Muscle layer of duodenum (tissue), 2 donors: ENCODE data around the gene DPYSL4.

Source experiments
- H3K27ac ChIP-seq: one replicate; pipeline ENCODE4 v1.7.0; 2013; ENCODE audit warnings: mild to moderate bottlenecking, low read length
- H3K27me3 ChIP-seq: one replicate; pipeline ENCODE4 v1.7.0; 2013; ENCODE audit warnings: low read depth, mild to moderate bottlenecking, control low read depth, low read length
- H3K36me3 ChIP-seq, 2 donors: one replicate each; pipeline ENCODE4 v1.7.0; 2013; ENCODE audit warnings: low read length in 2 of 2, control low read depth in 1 of 2, mild to moderate bottlenecking in 1 of 2; ENCODE audit not compliant: insufficient read depth in 2 of 2, control insufficient read depth in 1 of 2
- H3K4me1 ChIP-seq, 2 donors: one replicate each; pipeline ENCODE4 v1.7.0; 2013; ENCODE audit warnings: low read length in 2 of 2, mild to moderate bottlenecking in 2 of 2, control low read depth in 1 of 2, moderate library complexity in 1 of 2; ENCODE audit not compliant: insufficient read depth in 2 of 2, control insufficient read depth in 1 of 2
- H3K4me3 ChIP-seq, 2 donors: one replicate each; pipeline ENCODE4 v1.7.0; 2013; ENCODE audit warnings: low read length in 2 of 2, low read depth in 1 of 2, mild to moderate bottlenecking in 1 of 2
- H3K9me3 ChIP-seq, 2 donors: one replicate each; pipeline ENCODE4 v1.7.0; 2013; ENCODE audit warnings: low read length in 2 of 2, control low read depth in 1 of 2, mild to moderate bottlenecking in 1 of 2; ENCODE audit not compliant: control insufficient read depth in 1 of 2
- donor health status: healthy.

DPYSL4 gene

DNA sequence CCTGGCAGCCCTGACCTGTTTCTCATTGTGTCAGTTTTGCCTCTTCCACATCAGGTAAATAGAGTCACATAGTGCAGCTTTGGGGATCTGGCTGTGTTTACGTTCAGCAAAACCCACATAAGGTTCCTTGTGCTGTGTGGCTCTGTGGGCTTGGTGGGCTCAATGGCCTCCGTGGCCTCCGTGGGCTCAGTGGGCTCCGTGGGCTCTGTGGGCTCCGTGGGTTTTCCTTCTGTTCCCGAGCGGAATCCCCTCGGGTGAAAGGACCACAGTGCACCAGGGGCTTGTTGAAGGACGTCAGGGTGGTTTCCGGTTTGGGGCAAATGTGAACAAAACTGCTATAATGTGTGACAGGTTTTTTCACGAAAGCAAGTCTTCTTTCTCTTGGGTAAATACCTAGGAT lies 12.5 kb upstream of the DPYSL4 start:
- H3K9me3 ChIP-seq: no peaks in the 10 kb centered on the region
- H3K27me3 ChIP-seq: peaks cover 7% of the 10 kb centered on the region
- no peak overlapping the region for H3K4me3 ChIP-seq
- peaks cover 0 to 7% of the 10 kb centered on the region in 2 donors for H3K36me3 ChIP-seq
- no peak overlapping the region for H3K27ac ChIP-seq
- peaks cover 0 to 5% of the 10 kb centered on the region in 2 donors for H3K4me1 ChIP-seq

DNA sequence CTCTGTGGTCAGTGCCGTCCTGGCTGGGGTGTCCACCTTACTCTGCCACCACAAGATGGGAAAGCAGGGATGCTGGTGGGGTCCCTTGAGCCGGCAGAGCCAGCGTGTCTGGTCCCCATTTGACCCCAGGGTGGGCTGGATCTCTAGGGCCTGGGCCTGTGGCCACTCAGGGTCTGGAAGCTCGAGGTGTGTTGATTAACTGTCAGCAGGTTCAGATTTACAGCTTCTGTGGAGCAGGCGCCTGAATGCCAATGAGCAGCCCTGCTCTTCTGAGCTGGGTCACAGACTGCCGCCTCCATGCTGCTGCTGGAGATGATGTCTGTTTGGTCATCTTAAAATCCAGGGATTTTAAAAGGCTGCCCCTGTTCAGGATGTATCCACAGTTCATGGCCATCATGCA lies 11.3 kb upstream of the DPYSL4 start:
- Histone ChIP-seq H3K27me3 (peaks cover 7% of the 10 kb centered on the region), H3K4me3 (no peak overlapping the region), H3K36me3 (peaks cover 0 to 4% of the 10 kb centered on the region in 2 donors), H3K9me3 (no peaks in the 10 kb centered on the region), H3K27ac (no peak overlapping the region), H3K4me1 (peaks cover 0 to 5% of the 10 kb centered on the region in 2 donors)

DNA sequence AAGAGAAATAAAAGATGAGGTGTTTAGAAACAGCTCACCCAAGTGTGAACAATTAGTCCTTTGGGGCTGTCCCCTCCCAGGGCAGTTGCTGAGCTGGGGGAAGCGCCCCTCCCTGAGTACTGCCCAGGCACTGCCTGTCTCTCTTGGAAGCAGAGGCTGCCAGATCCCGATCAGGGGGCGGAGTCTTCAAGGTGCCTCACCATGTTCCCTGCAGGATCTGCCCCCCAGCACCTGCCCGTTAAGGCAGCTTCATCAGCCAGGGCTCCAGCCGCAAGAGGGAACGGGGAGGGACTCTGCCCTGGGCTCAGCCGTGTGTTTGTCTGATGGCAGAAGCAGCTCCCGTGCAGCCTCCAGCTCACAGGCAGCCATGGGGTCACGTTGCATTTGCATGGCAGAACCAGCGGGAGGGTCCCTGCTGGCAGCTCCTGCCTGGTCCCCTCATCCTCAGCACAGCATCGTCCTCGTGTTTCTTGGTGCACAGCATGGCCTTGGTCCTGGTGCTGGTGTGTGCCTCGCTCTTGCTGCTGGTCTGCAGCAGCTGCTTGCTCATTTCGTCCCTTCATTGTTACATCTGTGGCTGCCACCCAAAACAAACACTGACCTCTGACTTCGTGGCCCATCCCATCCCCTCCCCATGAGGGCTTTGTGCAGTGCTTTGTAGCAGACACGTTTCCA lies 10.7 kb upstream of the DPYSL4 start:
- no peaks in the 10 kb centered on the region for H3K36me3 ChIP-seq
- H3K4me1 ChIP-seq: peaks cover 0 to 5% of the 10 kb centered on the region in 2 donors
- H3K9me3 ChIP-seq: no peaks in the 10 kb centered on the region
- H3K27me3 ChIP-seq: peaks cover 7% of the 10 kb centered on the region
- no peak overlapping the region for H3K4me3 ChIP-seq
- no peak overlapping the region for H3K27ac ChIP-seq

DNA sequence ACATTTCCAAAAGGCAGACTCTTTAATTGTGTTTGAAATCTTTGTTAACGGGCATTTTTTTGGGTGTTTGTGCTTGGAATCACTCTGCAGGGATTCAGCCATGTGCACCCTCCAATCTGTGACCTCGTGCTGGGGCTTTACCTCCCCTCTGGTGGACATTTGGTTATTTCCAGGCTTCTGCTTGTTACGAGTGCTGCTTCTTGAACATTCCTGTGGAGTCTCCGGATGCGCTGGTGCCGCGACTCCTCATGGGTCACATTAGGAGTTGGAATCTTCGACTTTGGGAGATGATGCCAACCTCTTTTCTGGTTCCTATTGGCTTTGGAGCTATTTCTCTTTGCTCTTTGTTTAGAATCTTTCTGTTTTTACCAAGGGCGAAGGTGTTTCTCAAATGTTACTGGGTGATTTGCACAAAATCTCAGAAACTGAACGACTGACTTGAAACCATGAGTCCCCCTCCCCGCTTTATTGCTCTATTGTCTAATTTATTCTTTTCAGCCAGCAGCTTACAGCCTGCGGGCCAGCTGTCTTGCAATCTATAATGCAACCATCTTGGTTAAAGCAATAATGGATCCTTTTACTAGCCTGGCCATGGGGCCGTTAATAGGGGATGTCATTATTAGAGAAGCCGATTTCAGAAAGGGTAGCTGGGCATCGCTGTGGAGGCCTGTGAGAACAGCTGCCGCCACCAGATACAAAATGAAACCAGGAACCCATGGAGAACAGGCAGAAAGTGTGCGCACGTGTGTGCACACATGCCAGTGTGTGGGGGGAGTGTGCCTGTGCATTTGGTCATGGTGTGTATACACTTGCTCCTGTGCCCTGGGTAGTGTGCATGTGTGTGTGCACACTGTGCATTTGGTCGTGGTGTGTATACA lies 9.9 kb upstream of the DPYSL4 start:
- H3K36me3 ChIP-seq: no peaks in the 10 kb centered on the region
- no peak overlapping the region for H3K27ac ChIP-seq
- H3K4me1 ChIP-seq: peaks cover 0 to 5% of the 10 kb centered on the region in 2 donors
- peaks cover 7% of the 10 kb centered on the region for H3K27me3 ChIP-seq
- H3K4me3 ChIP-seq: no peak overlapping the region
- H3K9me3 ChIP-seq: no peaks in the 10 kb centered on the region

DNA sequence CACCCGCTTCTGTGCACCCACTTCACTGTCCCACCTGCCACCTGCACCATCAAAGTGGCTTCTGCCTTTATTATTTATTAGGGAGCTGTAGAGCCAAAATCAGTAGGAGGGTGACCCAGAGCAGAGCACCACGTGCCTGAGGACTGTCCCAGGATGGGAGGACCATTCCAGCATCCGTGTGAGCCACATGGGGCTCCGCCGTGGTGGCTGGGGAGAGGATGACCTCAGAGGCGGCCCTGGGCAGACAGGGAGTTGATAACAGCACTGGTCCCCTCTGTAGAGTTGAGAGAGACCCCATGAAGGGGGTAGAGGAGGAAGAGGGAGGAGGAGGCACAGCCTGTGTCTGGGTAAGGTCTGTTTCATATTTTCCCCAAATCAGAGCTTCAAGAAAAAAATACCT lies 8.7 kb upstream of the DPYSL4 start:
- Histone ChIP-seq H3K4me3 (no peak overlapping the region), H3K27me3 (peaks cover 7% of the 10 kb centered on the region), H3K9me3 (no peaks in the 10 kb centered on the region), H3K27ac (no peak overlapping the region), H3K4me1 (peaks cover 0 to 5% of the 10 kb centered on the region in 2 donors), H3K36me3 (no peaks in the 10 kb centered on the region)

DNA sequence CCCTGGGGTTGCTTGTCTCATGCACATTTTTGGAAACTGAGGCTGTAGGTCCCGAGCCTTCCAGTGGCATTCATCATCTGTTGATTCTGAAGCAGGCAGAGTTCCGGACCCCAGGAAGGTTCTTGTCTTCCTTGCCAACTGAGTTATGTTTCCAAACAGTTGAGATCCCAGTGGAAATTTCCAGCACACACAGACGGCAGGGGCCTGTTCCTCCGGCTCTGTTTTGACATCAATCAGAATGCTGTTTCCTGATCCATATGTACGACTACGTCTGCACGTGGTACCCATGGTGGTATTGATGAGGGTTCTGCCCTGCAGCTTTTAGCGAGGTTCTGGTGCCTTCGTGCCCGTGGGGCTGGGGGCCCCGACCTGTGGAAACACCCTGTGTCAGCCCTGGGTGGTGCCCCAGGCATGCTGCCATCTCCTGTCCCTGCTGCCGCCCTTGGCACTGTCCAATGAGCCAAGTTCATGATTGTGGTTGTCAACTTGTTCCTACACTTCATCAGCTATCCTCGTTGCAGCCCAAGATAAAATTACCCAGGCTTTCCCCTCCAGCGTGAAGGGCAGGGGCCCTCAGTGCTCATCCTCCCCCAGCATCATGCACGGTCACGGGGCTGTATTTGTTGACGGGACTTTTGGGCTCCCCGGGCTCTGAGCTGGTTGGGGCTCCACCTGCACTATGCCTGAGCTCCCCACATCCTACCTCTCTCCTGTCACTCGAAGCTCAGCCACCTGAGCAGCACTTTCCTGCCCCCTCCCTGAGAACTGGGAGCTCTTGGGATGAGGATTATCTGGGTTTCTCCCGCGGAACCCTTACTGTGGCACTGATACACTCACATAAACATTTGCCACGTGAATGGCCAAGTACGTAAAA lies 7.8 kb upstream of the DPYSL4 start:
- no peaks in the 10 kb centered on the region for H3K36me3 ChIP-seq
- H3K27me3 ChIP-seq: peaks cover 7% of the 10 kb centered on the region
- H3K4me3 ChIP-seq: no peak overlapping the region
- H3K9me3 ChIP-seq: no peaks in the 10 kb centered on the region
- no peak overlapping the region for H3K27ac ChIP-seq
- peaks cover 0 to 5% of the 10 kb centered on the region in 2 donors for H3K4me1 ChIP-seq

DNA sequence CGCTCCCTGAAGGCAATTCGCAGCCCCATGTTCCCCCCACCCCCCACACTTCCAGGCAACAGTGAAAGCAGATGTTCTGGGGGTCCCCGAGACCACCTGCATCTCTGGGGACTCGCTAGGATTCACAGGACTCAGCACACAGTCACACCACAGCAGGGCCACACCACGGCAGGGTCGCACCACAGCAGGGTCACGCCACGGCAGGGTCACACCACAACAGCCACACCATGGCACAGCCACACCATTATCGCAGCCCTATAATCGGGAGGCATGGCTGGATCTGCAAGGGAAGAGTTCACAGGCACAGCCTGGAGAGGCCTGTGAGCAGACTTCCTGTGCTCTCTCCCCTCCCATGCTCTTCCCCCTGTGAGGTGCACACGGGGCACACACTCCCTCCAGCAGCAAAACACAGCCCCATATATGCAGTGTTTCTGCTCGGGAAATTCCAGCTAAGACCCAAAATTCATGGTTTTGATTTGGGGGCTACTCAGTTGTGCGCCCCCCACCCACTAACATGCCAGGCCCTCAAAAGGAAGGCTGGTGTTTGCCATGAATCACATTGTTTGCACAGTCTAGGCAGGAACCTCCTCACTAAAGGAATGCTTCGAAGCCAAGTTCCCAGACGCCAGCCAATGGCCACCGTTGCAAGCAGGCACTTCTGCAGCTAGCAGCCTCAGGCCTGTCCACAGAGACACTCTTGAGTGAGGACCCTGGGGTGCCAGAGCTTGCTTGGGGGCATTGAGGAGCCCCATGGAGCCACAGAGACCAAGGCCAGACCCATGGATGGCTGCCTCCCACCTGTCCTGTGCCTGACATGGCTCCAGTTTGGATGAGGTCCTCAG lies 7.0 kb upstream of the DPYSL4 start:
- Histone ChIP-seq H3K27me3 (peaks cover 8% of the 10 kb centered on the region), H3K4me1 (peaks cover 0 to 5% of the 10 kb centered on the region in 2 donors), H3K27ac (no peak overlapping the region), H3K36me3 (no peaks in the 10 kb centered on the region), H3K9me3 (no peaks in the 10 kb centered on the region), H3K4me3 (no peak overlapping the region)

DNA sequence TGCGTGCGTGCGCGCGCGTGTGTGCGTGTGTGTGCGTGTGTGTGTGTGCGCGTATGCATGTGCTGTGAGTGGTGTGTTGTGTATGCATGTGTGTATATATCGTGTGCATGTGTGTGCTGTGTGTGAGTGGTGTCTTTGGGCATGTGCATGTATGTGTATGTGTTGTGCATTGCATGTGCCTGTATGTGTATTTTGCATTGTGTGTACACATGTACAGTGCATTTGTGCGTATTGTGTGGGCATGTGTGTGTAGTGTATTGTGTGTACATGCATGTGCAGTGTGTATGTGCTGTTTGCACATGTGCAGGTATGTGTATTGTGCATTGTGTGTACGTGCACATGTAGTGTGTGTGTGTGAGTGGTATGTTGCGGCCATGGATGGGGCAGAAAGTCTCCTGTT lies 6.0 kb upstream of the DPYSL4 start:
- Histone ChIP-seq H3K36me3 (no peaks in the 10 kb centered on the region), H3K27me3 (peaks cover 14% of the 10 kb centered on the region), H3K9me3 (no peaks in the 10 kb centered on the region), H3K27ac (no peak overlapping the region), H3K4me3 (no peak overlapping the region), H3K4me1 (peaks cover 0 to 10% of the 10 kb centered on the region in 2 donors)

DNA sequence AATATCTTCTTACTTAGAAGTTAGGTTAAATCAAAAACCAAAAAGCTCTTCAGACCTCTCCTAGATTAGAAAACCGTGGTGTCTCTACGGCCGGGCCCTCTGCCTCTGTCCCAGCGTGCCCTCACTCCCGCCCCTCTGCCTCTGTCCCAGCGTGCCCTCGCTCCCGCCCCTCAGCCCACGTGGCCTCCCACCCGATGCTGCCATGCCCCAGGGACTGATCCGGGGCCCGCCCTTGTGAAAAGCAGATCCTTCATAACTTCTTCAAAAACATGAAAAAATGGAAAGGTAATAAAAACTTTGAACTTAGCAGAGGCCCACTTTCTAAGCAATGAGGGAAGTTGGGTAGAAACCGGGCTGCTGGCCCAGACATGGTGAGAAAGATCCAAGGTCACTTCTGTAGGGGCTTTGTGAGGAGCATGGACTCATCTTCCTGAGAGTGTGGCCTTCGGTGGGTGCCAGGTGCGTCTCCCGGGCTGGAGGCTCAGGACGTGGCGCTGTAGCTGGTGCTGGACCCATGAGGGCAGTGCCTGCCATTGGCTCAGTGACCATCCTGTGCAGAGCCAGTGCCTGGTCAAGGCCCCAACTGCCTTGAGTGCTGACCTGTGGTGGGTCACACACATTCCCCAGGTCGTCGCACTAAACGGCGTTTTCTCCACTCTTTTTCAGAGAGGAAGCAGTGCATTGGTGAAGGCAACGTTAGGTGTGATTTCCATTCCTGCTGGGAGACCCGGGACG lies 4.9 kb upstream of the DPYSL4 start:
- Histone ChIP-seq H3K9me3 (no peaks in the 10 kb centered on the region), H3K27ac (no peak overlapping the region), H3K36me3 (no peaks in the 10 kb centered on the region), H3K27me3 (peaks cover 14% of the 10 kb centered on the region), H3K4me3 (no peak overlapping the region), H3K4me1 (peaks cover 0 to 13% of the 10 kb centered on the region in 2 donors)

DNA sequence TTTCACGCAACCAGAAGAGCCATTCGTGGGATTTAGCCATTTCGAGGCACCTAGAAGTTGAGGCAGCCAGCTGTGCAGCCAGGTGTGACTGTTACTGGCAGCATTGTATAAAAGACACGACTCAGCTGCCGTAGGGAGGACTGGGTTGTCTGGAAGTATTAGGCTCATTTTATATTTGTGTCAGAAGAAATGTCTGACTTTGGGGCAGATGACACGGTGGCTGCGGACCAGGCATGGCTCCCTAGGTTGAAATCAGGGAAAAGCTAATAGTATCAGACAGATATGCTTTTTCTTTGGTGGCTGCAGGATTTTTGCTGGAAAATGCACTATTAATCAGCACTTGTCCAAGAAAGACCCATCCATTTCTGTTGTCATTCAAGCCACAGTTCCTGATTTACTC lies 4.2 kb upstream of the DPYSL4 start:
- H3K27ac ChIP-seq: no peak overlapping the region
- no peak overlapping the region for H3K4me3 ChIP-seq
- no peaks in the 10 kb centered on the region for H3K9me3 ChIP-seq
- no peaks in the 10 kb centered on the region for H3K36me3 ChIP-seq
- H3K4me1 ChIP-seq: peaks cover 0 to 20% of the 10 kb centered on the region in 2 donors
- peaks cover 11% of the 10 kb centered on the region for H3K27me3 ChIP-seq
